Stimulated activated CD8-positive, alpha-beta memory T cell treated with anti-CD3 and anti-CD28 coated beads, Interleukin-7, amount 100 ng/mL, for 48 hours (primary cell): Measurements from ENCODE around the gene PKD1.
"Not testable (repeated sequence)": the region's sequence is repeated elsewhere in the genome, so short reads cannot be mapped to it uniquely, and the experiment has no call there.

Experiments
- DNase-seq, 2 donors: peaks; one replicate each; pipeline ENCODE4 v3.0.0-alpha.2; 2020; ENCODE audit warnings: low read depth in 1 of 2; ENCODE audit errors: extremely low read depth in 1 of 2

Gene PKD1

DNA sequence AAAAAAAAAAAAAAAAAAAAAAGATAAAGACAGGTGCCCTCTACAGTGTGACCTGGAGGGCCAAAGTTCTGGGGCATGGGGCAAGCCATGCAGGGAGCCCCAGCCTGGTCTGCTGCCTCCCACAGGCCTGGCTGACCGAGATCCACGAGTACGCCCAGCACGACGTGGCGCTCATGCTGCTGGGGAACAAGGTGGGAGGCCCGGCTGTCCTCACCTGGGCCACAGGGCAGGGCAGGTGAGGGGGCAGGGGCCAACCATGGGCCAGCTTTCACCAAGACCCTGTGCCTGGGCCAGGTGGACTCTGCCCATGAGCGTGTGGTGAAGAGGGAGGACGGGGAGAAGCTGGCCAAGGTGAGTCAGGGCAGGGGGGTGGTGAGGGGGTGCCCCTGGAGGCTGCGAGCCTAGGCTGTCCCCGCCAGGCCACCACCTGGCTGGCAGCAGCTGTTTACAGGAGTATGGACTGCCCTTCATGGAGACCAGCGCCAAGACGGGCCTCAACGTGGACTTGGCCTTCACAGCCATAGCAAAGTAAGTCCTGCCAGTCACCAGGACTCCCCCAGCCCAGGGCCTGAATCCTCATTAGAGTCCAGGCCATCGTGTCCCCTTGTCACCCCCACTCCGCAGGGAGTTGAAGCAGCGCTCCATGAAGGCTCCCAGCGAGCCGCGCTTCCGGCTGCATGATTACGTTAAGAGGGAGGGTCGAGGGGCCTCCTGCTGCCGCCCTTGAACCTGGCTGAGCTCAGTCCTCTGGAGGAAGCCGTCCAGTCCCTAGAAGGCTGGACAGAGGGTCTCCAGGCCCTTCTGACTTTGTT, 17.2 kb upstream of the PKD1 start:
- DNase-seq: peak in 1 of 2 donors; percentile 15

DNA sequence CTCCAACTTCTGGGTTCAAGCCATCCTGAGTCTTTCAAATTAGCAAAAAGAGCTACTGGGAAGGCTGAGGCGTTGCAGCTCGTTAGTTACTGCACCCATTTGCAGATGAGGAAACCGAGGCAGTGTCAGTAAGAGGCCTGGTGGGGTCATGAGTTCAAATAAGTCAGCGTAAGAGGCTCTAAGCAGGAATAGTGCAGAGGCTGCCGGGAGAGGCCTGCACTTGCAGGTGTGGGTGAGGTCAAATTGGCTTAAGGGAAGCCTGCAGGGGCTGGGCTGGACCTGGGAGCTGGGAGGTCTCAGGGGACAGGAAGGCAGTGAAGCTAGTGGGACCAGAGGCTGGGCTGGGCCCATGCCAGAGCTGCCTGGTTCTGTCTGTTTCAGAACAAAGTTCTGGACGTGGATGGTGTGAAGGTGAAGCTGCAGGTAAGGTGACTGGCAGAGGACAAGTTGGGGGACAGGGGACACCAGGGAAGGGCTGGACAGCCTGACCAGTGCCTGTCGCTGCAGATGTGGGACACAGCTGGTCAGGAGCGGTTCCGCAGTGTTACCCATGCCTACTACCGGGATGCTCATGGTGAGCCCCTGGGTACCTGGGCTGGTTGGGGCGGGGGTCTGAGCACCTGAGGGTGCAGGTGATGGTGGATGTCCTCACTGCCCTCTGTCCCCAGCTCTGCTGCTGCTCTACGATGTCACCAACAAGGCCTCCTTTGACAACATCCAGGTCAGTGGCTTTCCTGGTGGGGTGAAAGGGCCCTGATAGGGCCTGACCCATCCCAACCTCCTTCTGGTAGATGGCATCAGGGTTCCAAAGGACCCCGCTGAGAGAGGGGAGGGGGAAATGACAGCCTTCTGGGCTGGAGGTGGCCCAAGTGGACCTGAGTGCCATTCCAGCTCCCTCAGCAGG, 15.7 kb upstream of the PKD1 start:
- DNase-seq: no peak

DNA sequence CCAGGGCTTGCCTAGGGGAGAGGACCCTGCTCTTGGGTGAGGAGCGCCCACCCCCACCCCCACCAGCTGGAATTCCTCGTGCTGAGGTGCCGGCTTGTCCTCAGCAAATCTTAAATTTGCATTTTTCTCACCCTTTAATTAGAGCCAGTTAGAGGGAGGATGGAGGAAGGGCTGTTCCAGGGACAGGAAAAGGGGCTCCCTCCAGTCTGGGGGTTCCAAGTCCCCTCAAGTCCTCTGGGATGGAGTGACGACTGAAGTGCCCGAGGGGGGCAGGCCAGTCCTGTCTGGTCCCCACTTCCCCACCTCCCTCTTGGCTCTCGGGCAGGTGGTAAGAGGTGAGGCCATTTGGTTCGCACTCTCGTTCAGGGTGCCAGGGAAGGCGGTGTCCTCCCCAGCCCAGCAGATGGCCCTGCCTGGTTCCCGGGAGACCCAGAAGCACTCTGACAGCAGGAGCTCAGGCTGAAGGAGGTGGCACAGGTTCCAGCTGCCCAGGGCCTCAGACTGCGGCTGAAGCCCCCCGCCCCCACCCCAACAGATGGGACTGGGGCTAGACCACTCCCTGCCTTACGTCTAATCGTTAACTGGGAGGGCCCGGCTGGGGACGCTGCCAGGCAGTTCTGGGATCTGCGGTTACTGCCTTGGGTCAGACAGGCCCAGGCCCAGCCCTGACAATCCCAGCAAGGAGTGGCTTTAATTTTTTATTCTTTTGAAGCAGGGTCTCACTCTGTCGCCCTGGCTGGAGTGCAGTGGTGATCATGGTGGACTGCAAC, 14.9 kb upstream of the PKD1 start:
- DNase-seq: peak in 1 of 2 donors; percentile 32

DNA sequence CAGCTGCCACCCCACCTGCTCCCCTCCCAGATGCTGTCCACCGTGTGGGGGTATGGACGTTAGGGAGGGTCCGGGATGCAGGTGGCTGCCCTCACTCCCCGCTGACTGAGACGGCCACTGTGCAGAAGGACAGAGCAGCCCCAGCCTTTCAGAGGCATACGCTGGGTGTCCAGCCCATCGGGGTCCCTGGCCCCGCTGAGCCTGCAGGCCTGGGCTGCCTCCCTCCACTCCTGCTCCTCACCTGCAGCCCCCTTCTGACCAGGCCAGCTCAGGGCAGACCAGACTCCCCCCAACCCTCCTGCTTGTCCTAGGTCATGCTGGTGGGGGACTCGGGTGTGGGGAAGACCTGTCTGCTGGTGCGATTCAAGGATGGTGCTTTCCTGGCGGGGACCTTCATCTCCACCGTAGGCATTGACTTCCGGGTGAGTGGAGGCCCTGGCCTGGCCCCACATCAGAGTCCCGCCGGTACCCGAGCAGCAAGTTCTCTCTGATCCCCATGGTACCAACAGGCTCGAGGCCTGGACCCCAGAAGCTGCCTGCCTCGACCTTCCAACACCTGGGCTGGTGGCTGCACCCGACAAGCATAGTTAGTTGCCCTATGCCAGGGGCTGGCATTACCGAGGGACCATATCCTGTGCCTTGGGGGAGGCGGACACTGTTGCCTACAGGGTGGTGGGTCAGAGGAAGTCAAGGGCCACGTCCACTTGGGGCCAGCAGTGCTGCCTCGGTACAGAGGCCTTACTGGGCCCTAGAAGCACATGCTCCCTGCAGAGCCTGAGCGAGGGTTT, 14.1 kb upstream of the PKD1 start:
- peak in 1 of 2 donors; percentile 21 for DNase-seq

- DNase-seq: no peak
Observed at GRCh38 chr16:2148714-2149629, 13.3 kb upstream of the PKD1 start.

DNA sequence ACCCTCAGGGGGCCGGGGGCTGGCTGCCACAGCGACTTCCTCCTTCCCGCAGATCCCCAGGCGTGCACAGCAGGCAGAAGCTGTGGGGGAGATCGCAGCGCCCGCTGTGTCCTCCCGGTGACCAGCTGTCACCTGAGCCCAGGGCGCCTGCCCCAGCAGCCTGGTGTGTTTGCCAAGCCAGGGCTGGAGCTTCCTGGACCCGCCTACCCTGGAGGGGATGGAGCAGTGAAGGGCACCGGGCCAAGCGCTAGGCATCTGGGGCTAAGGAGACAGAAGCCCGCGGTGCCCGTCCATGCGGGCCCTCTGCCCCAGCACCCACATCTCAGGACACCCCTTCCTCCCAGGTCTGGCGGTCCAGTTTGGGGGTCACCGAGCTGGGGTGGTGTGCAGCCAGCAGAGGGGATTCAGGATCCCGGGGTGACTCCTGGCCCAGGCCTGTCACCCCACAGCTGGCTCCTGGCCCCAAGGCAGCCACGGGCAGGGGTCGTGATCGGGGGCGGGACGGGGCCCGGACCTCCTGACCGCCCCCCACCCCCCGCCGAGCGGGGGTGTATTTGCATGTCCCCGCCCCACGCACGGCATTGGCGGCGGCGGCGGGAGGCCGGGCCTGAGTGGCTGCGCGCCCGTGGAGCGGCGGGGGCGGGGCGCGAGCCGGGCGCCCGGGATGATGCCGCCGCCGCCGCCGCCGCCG, 12.4 kb upstream of the PKD1 start, which contains the start of gene RAB26:
Gene RAB26, plus strand, starts transcription at position 645 of the 691 bp plus-strand sequence. CDS start 159 bp downstream, outside the sequence.
- no peak for DNase-seq

GRCh38 chr16:2147378-2147777, 11.7 kb upstream of the PKD1 start:
- DNase-seq: no peak

- DNase-seq: no peak
Observed at GRCh38 chr16:2145843-2146242, 10.1 kb upstream of the PKD1 start.

- DNase-seq: no peak
Observed at GRCh38 chr16:2143878-2144485, 8.3 kb upstream of the PKD1 start.

- no peak for DNase-seq
Observed at GRCh38 chr16:2142942-2143877, 7.5 kb upstream of the PKD1 start.

DNA sequence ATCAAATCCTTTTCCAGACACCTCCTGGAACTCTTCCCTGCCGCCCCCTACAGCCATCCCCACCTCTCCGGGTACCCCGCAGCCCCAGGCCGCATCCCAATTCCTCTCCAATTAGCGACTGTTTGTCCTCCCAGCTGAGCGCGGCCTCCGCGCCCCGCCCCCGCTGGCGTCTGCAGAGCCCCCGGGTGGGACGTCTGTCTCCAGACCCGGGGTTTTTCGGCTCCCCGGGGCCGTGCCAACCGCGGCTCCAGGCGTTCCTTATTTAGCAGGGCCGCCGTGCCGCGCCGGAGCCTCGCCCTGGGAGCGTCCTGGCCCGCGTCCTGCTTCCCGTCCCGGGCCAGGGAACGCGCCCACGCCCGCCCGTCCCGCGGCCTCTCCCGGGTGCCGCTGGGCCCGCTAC, 627 bp downstream of the PKD1 start:
- not testable (repeated sequence) for DNase-seq

DNA sequence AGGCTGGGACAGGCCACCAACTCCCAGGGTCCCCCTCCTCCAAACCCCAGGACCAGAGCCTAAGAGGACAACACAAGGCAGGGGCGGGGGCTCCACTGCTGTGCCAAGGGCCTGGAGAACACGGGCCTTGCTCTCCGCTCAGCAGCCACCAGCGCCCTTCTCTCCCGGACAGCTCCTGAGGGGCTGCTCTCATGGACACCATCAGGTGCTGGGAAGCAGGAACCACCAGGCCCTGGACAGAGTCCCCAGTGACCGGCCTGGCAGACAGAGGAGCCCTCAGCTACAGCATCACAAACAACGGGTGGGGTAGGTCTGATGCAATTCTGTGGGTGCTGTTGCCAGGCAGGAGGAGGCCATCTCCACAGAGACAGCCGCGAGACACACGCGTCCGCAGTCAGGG, 1.9 kb downstream of the PKD1 start:
- DNase-seq: not testable (repeated sequence)

DNA sequence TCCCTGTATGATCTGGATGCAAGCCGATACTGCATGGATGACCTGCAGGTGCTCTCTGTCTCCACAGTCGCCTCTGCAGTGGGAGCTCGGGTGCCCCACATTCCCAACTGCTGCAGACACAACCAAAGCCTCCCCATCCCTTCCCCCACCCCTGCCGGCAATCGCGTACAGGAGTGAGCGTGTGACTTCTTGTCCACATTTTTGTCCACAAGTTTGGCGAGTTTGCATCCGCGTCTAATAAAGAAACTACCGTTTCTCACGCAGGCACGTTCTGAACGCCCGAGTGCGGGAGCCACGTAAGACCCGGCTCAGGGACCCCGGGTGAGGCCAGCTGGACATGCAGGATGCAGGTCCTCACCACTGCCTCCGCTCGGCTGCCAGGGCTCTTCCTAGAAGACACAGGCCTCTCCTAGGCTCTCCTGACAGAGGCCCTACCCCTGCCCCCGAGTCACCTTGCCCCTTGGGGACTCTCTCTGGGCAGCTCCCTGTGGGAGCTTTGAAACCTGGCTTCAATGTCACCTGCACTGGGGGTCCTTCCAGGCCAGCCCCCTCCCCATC, 5.7 kb downstream of the PKD1 start:
- not testable (repeated sequence) for DNase-seq

GRCh38 chr16:2129251-2129650, 6.4 kb downstream of the PKD1 start:
- not testable (repeated sequence) for DNase-seq

DNA sequence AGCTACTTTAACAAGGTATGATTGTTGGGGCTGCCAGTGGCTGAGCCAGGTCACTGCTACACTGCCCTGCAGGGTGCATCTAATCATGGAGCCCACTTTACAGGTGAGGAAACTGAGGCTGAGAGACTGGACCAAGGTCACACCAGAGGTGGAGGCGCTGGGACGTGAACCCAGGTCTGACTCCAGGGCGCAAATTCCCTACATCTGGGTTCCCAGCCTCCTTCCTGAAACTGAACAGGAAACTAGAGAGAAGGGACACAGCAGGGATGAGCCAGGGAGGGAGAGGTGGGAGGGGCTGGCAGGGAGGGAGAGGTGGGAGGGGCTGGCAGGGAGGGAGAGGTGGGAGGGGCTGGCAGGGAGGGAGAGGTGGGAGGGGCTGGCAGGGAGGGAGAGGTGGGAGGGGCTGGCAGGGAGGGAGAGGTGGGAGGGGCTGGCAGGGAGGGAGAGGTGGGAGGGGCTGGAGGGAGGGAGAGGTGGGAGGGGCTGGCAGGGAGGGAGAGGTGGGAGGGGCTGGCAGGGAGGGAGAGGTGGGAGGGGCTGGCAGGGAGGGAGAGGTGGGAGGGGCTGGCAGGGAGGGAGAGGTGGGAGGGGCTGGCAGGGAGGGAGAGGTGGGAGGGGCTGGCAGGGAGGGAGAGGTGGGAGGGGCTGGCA, 7.9 kb downstream of the PKD1 start:
- DNase-seq: not testable (repeated sequence)

DNA sequence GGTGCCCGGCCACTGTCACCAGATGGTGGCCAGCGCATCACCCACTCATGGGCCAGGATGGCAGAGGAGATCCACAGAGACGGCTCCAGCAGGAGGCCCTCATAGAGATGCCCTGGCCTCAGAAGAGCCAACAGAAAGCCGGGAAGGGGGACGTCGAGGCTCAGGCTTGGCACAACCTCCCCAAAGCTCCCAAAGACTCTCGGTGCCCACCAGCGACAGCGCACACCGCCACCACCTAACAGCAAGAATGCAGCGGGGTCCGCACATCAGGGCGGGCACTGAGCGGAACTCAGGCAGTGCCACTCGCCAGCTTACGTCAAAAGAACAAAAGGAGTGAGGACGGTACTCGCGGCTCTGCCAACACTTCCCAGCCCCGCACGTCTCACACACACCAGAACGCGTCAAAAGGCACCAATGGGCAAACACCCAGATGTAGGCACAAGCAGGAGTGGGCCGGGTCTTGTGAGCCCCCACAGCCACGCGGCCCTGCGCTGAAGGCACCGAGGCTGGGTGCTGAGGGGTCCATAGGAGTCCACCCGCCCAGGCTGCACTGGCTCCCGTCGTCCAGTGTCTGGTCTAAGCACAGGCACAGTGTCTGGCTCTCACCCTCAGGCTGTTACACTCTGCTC, 8.7 kb downstream of the PKD1 start:
- DNase-seq: not testable (repeated sequence)
